ENCODE results near the gene FAM200B. TPM values are rescaled to one million over a fixed set of nuclear protein-coding genes. Genes with fewer than 3 reads are reported as not detected.

Gene FAM200B
- total and polyA plus RNA-seq, 2 donors (not counting 3 experiments of a cell fraction or from before 2014, with no cell fraction given), result 13.9 to 24.6 TPM

DNA sequence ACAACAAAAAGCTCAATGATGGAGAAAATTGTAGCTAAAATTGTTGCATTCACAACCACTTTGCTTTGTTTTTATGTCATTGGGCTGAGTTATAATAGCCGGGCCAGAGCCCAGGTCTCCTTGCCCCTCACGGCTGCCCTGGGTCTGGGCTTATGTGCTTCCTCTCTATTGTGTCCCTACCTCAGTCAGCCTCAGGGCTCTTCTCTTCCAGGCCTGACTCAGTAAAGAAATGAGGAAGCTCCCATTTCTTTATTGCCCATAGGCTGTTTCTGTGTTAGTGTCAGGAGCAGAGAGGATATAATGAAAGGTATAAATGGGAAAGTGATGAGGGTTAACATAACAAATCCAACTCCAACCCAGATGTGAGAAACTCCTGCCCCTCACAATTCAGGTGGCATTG lies 39.2 kb downstream of the FAM200B start:
- Histone ChIP-seq H3K9me3 (replicated peaks; ENCODE audit: control insufficient read depth, insufficient read depth, low read length) (no peaks in the 10 kb centered on the region), H3K4me3 (replicated peaks in 1 of 3; ENCODE audit: insufficient read depth in 1 of 3, low read depth in 1 of 3, low read length in 3 of 3) (no peak overlapping the region), H3K9me1 (replicated peaks; ENCODE audit: control insufficient read depth, extremely low read depth, insufficient read depth, low read length) (no peaks in the 10 kb centered on the region), H4K20me1 (replicated peaks; ENCODE audit: control insufficient read depth, extremely low read depth, insufficient read depth, low read length) (no peaks in the 10 kb centered on the region), H3K4me1 (ENCODE audit: control insufficient read depth, extremely low read depth, insufficient read depth, low read length) (peaks cover 2% of the 10 kb centered on the region), H3K79me2 (ENCODE audit: control insufficient read depth, insufficient read depth, low read length) (no peaks in the 10 kb centered on the region), H3K4me2 (ENCODE audit: insufficient read depth, low read length) (no peak overlapping the region), H3K27me3 (ENCODE audit: control insufficient read depth in 2 of 2, insufficient read depth in 2 of 2, low read length in 2 of 2) (no peaks in the 10 kb centered on the region), H2AFZ (ENCODE audit: low read depth, low read length) (no peak overlapping the region), H3K36me3 (ENCODE audit: control insufficient read depth in 2 of 2, extremely low read depth in 1 of 2, insufficient read depth in 2 of 2, low read length in 2 of 2) (no peaks in the 10 kb centered on the region), H3K9ac (replicated peaks; ENCODE audit: extremely low read depth, insufficient read depth, low read length) (no peak overlapping the region), H3K27ac (ENCODE audit: insufficient read depth, low read depth, low read length) (no peak overlapping the region)
- no TSS peak for BruUV-seq (replicated peaks)
- dilution Hi-C loops (cut with MboI; ENCODE audit: extremely low pct_ligation_motif_present, low sequenced_read_pairs), result no loop called here
- TF ChIP-seq MYC (IDR thresholded peaks at IDR 0.05; ENCODE audit: low read depth, low read length), result no peak
- TF ChIP-seq, protein P1, sequence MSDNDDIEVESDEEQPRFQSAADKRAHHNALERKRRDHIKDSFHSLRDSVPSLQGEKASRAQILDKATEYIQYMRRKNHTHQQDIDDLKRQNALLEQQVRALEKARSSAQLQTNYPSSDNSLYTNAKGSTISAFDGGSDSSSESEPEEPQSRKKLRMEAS (IDR thresholded peaks at IDR 0.05; ENCODE audit: insufficient read depth, insufficient read length), result no peak
- TF ChIP-seq EZH2 (IDR thresholded peaks at IDR 0.05; ENCODE audit: borderline replicate concordance, low read depth, low read length, severe bottlenecking), result no peak
- TF ChIP-seq, protein P2, sequence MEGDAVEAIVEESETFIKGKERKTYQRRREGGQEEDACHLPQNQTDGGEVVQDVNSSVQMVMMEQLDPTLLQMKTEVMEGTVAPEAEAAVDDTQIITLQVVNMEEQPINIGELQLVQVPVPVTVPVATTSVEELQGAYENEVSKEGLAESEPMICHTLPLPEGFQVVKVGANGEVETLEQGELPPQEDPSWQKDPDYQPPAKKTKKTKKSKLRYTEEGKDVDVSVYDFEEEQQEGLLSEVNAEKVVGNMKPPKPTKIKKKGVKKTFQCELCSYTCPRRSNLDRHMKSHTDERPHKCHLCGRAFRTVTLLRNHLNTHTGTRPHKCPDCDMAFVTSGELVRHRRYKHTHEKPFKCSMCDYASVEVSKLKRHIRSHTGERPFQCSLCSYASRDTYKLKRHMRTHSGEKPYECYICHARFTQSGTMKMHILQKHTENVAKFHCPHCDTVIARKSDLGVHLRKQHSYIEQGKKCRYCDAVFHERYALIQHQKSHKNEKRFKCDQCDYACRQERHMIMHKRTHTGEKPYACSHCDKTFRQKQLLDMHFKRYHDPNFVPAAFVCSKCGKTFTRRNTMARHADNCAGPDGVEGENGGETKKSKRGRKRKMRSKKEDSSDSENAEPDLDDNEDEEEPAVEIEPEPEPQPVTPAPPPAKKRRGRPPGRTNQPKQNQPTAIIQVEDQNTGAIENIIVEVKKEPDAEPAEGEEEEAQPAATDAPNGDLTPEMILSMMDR (IDR thresholded peaks at IDR 0.05; ENCODE audit: extremely low read depth in 1 of 2, insufficient read depth in 1 of 2, low read depth in 1 of 2, low read length in 2 of 2), result no peak
- no peak for TF ChIP-seq JUN (IDR thresholded peaks at IDR 0.05; ENCODE audit: borderline replicate concordance, insufficient read depth, insufficient read length, low read depth)
- DNase-seq (ENCODE audit: low read depth, low spot score) (no peak), FAIRE-seq (no peak)
- CTCF ChIA-PET, result interaction anchor here (1.2 to 1.3 kb wide), 2 partner anchors 87 to 162 kb away, joined by 3 read pairs; no protein-coding TSS in a partner anchor
- intact Hi-C loops (cut with micrococcal nuclease), result no loop called here
- POLR2A ChIA-PET, result no interaction called here

DNA sequence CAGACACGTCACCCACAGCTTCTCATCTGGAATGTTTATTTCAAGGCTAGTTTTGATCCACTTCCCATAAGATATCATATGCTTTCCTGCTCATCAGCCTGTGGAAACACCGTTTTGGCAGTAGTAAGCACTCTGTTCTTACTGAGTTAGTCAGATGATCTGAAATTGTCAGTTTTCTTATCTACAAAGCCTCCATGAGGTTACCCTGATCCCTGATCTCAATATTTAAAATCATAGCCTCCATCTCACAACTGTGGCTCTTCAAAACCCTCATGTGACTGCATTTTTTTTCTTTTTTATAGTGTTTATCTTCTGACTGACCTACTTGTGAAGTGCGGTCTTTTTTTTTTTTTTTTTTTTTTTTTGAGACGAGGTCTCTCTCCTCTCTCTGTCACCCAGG lies 44.0 kb downstream of the FAM200B start:
- DNase-seq (ENCODE audit: low read depth, low spot score) (no peak), FAIRE-seq (no peak)
- CTCF ChIA-PET, result interaction anchor here (1.4 to 1.6 kb wide), 2 partner anchors 80 to 246 kb away, joined by 3 to 4 read pairs; no protein-coding TSS in a partner anchor
- POLR2A ChIA-PET, result no interaction called here
- H3K79me2 ChIP-seq (ENCODE audit: control insufficient read depth, insufficient read depth, low read length), result no peaks in the 10 kb centered on the region
- H3K4me2 ChIP-seq (ENCODE audit: insufficient read depth, low read length), result no peak overlapping the region
- no peaks in the 10 kb centered on the region for H3K9me3 ChIP-seq (replicated peaks; ENCODE audit: control insufficient read depth, insufficient read depth, low read length)
- no peaks in the 10 kb centered on the region for H3K27me3 ChIP-seq (ENCODE audit: control insufficient read depth in 2 of 2, insufficient read depth in 2 of 2, low read length in 2 of 2)
- H3K36me3 ChIP-seq (ENCODE audit: control insufficient read depth in 2 of 2, extremely low read depth in 1 of 2, insufficient read depth in 2 of 2, low read length in 2 of 2), result no peaks in the 10 kb centered on the region
- intact Hi-C loops (cut with micrococcal nuclease) (no loop called here), dilution Hi-C loops (cut with MboI; ENCODE audit: extremely low pct_ligation_motif_present, low sequenced_read_pairs) (no loop called here)
- no peak for TF ChIP-seq JUN (IDR thresholded peaks at IDR 0.05; ENCODE audit: borderline replicate concordance, insufficient read depth, insufficient read length, low read depth)
- no peak for TF ChIP-seq POLR2AphosphoS5 (IDR thresholded peaks at IDR 0.05; ENCODE audit: insufficient read depth, low read depth, low read length)
- TF ChIP-seq GATA2 (IDR thresholded peaks at IDR 0.05; ENCODE audit: insufficient read depth, insufficient read length, low read depth, low read length), result no peak
- no peak overlapping the region for H3K9ac ChIP-seq (replicated peaks; ENCODE audit: extremely low read depth, insufficient read depth, low read length)
- no TSS peak for BruUV-seq (replicated peaks)
- H3K4me1 ChIP-seq (ENCODE audit: control insufficient read depth, extremely low read depth, insufficient read depth, low read length), result no peaks in the 10 kb centered on the region
- H3K4me3 ChIP-seq (replicated peaks in 1 of 3; ENCODE audit: insufficient read depth in 1 of 3, low read depth in 1 of 3, low read length in 3 of 3), result no peak overlapping the region
- H4K20me1 ChIP-seq (replicated peaks; ENCODE audit: control insufficient read depth, extremely low read depth, insufficient read depth, low read length), result no peaks in the 10 kb centered on the region
- no peak overlapping the region for H2AFZ ChIP-seq (ENCODE audit: low read depth, low read length)
- H3K9me1 ChIP-seq (replicated peaks; ENCODE audit: control insufficient read depth, extremely low read depth, insufficient read depth, low read length), result no peaks in the 10 kb centered on the region
- no peak overlapping the region for H3K27ac ChIP-seq (ENCODE audit: insufficient read depth, low read depth, low read length)
